ENCODE data around the gene COQ8A.

COQ8A gene

DNA sequence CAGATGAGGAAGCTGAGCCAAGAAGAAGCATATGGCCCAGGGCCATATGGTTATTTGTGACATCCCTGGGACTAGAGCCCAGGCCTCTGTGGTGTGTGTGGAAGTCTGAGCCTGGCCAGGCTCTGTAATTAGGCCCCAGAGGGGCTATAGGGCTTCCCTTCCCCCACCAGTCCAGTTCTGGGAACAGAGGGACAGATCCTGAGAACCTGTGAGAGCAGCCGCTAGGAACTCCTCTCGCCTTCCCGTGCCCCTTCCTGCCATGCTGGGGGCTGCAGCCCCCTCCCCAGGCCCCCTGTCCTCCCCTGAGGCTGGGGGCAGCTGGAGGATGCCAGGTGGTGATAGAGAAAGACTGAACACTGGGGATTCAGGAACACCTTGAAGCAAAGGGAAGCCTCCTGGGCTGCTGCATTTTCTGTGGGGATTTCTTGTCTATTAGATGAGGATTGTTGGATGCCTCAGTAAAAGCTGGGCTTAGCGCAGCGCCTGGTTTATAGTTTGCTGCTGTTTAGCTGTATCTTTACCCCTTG is 33.3 kb downstream of the COQ8A start:
- Histone ChIP-seq H3K27me3 (no peaks in the 10 kb centered on the region), H3K27ac (no peak overlapping the region), H3K9me3 (no peaks in the 10 kb centered on the region), H3K4me1 (ENCODE audit: control insufficient read depth in 1 of 2, insufficient read depth in 1 of 2, low read depth in 1 of 2, low read length in 1 of 2) (peaks cover 4 to 19% of the 10 kb centered on the region in 2 experiments), H3K4me3 (ENCODE audit: low read depth in 1 of 2, low read length in 1 of 2) (no peak overlapping the region), H3K36me3 (peaks cover 25% of the 10 kb centered on the region)
- TF ChIP-seq, protein P1, sequence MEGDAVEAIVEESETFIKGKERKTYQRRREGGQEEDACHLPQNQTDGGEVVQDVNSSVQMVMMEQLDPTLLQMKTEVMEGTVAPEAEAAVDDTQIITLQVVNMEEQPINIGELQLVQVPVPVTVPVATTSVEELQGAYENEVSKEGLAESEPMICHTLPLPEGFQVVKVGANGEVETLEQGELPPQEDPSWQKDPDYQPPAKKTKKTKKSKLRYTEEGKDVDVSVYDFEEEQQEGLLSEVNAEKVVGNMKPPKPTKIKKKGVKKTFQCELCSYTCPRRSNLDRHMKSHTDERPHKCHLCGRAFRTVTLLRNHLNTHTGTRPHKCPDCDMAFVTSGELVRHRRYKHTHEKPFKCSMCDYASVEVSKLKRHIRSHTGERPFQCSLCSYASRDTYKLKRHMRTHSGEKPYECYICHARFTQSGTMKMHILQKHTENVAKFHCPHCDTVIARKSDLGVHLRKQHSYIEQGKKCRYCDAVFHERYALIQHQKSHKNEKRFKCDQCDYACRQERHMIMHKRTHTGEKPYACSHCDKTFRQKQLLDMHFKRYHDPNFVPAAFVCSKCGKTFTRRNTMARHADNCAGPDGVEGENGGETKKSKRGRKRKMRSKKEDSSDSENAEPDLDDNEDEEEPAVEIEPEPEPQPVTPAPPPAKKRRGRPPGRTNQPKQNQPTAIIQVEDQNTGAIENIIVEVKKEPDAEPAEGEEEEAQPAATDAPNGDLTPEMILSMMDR (IDR thresholded peaks at IDR 0.05): no peak

DNA sequence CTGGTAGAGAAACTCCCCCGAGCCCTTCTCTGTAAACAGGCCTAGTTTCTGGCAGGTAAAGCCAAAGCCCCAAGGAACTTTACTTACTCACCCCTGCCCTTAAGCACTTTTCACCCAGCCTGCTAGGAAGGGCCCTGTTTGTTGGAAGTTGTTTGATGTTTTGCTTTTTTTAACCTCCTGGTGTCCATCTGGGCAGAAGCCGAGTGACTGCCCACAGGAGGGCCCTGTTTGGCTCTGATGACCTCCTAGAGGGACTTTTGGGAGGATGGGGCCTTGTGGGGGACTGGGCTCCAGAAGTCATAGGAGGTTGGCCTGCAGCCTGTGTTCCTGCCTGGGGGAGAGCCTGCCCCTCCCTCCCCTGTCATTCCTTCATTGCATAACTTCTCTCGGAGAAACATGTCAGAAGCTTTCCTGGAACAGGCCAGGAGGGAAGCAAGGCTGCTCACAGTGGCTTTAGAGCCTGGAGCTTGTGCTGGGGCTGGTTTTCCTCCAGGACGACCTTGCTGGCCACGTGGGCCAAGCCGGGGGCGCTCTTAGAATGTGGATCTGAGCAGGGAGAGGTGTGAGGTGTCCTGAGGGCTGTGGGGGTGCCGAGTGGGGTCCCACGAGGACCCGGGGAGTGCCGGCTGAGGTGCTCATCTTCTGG is 33.9 kb downstream of the COQ8A start:
- no peaks in the 10 kb centered on the region for H3K27me3 ChIP-seq
- peaks cover 29% of the 10 kb centered on the region for H3K36me3 ChIP-seq
- H3K4me1 ChIP-seq (ENCODE audit: control insufficient read depth in 1 of 2, insufficient read depth in 1 of 2, low read depth in 1 of 2, low read length in 1 of 2): peaks cover 4 to 19% of the 10 kb centered on the region in 2 experiments
- TF ChIP-seq, protein P1 (IDR thresholded peaks at IDR 0.05): no peak
- H3K9me3 ChIP-seq: no peaks in the 10 kb centered on the region
- H3K27ac ChIP-seq: no peak overlapping the region
- no peak overlapping the region for H3K4me3 ChIP-seq (ENCODE audit: low read depth in 1 of 2, low read length in 1 of 2)

DNA sequence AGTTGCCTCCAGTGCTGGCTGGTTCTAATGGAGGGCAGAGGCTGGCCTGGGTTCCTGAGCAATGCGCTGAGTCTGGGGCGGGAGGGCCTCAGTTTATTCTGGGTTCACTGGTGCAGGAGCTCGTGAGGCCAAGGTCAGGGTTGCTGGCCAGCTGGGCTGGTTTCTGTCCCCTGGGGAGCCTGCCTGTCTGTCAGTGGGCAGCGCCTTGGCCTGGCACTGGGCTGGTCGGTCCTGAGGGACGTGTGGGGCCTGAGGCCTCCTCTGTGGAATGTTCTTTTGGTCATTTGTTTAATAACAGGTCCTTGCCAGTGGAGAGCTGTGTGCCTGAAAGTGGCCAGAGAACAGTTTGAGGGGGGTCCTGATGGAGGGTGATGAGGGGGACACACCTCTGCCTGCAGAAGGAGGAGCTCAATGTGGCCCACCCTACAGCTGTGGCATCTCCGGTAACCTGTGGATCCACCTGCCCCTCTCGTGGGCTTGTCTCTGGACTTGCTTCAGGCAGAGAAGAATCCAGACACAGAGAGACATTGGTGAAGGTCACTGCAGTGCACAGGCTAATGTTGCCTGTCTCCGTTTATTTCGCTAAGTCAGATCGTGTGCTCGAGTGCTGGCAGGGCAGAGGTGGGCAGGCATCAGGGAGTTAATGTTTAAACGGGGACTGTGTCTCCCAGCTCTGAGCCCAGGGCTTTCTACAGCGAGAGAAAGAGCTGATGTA is 34.6 kb downstream of the COQ8A start:
- TF ChIP-seq, protein P1 (IDR thresholded peaks at IDR 0.05): no peak
- H3K4me1 ChIP-seq (ENCODE audit: control insufficient read depth in 1 of 2, insufficient read depth in 1 of 2, low read depth in 1 of 2, low read length in 1 of 2): peaks cover 4 to 19% of the 10 kb centered on the region in 2 experiments
- no peaks in the 10 kb centered on the region for H3K9me3 ChIP-seq
- H3K27me3 ChIP-seq: no peaks in the 10 kb centered on the region
- no peak overlapping the region for H3K27ac ChIP-seq
- no peak overlapping the region for H3K4me3 ChIP-seq (ENCODE audit: low read depth in 1 of 2, low read length in 1 of 2)
- H3K36me3 ChIP-seq: peaks cover 35% of the 10 kb centered on the region

DNA sequence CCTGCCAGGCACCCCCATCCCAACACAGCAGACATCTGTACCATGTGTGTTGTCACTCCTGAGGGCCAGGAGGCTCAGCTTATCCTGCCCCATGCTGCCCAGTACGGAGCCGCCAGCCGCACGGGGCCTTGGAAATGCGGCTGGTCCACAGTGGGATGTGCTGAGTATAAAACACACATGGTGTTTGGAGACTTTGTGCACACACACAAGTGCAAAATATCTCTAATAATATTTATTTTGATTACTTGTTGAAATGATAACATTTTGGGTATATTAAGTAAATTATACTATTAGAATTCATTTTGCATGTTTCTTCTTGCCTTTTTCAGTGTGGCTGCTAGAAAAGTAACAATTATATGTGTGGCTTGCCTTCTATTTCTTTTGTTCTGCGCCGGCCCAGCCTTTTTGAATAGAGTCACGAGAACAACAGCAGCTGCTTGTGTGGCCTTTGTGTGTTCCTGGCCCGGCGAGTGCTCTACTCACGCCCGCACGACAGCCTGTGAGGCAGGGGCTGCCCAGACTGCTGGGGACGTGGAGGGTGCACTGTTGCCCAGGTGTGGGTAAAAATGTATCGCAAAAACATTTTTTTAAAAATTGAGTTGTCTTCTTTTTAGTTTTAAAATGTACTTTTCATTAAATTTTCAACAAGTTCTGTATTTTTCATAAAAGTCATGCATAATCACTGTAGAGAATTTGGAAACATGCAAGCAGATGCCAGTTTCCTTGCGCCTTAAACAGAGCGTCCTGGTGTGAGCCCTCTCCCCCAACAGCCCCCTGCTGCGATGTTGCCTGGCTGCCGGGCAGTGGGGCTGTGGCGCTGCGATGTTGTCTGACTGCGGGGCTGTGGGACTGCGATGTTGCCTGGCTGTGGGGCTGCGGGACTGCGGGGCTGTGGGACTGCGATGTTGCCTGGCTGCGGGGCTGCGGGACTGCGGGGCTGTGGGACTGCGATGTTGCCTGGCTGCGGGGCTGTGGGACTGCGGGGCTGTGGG is 35.5 kb downstream of the COQ8A start:
- Histone ChIP-seq H3K27ac (no peak overlapping the region), H3K27me3 (no peaks in the 10 kb centered on the region), H3K9me3 (no peaks in the 10 kb centered on the region), H3K4me1 (ENCODE audit: control insufficient read depth in 1 of 2, insufficient read depth in 1 of 2, low read depth in 1 of 2, low read length in 1 of 2) (peaks cover 4 to 19% of the 10 kb centered on the region in 2 experiments), H3K36me3 (peaks cover 36% of the 10 kb centered on the region), H3K4me3 (ENCODE audit: low read depth in 1 of 2, low read length in 1 of 2) (no peak overlapping the region)
- TF ChIP-seq, protein P1 (IDR thresholded peaks at IDR 0.05): no peak

DNA sequence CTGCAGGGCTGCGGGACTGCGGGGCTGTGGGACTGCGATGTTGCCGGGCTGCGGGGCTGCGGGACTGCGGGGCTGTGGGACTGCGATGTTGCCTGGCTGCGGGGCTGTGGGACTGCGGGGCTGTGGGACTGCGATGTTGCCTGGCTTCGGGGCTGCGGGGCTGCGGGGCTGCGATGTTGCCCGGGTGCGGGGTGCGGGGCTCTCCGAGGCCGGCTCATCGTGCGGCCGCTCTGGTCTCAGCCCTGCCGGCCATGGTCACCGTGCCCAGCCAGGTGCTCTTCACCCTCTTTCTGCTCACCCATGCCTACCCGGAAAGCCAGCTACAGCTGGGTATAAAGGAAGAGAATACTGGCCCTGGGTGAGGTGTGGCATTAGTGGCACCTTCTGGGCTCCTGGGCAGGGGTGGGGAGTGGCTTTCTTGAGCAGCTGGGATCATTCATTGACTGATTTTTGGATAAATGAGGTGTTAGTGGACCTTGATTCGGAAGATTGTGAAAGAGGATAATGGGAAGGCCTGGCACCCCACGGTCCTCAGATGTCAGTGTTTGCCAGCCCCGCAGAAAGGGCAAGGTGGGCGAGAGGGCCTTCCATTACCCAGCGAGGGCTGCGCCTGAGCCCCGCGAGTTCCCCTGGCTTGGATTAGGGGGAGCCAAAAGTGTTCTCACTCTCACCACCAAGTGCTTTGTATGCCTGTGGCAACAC is 36.3 kb downstream of the COQ8A start:
- Histone ChIP-seq H3K36me3 (peaks cover 42% of the 10 kb centered on the region), H3K27ac (peak overlapping the region; percentile 50), H3K9me3 (no peaks in the 10 kb centered on the region), H3K4me3 (ENCODE audit: low read depth in 1 of 2, low read length in 1 of 2) (no peak overlapping the region), H3K4me1 (ENCODE audit: control insufficient read depth in 1 of 2, insufficient read depth in 1 of 2, low read depth in 1 of 2, low read length in 1 of 2) (peaks cover 4 to 19% of the 10 kb centered on the region in 2 experiments), H3K27me3 (no peaks in the 10 kb centered on the region)
- TF ChIP-seq, protein P1 (IDR thresholded peaks at IDR 0.05): no peak
